Mucosa of stomach (tissue), 1 donor: ENCODE measurements around the gene PALLD.
"Not testable (repeated sequence)": the region's sequence is repeated elsewhere in the genome, so short reads cannot be mapped to it uniquely, and the experiment has no call there.

Experiments used
- H3K27me3 ChIP-seq: one replicate; pipeline ENCODE4 v1.7.0; 2013; ENCODE audit warnings: mild to moderate bottlenecking, low read length; ENCODE audit not compliant: control insufficient read depth, insufficient read depth
- H3K36me3 ChIP-seq: one replicate; pipeline ENCODE4 v1.7.0; 2013; ENCODE audit warnings: low read length; ENCODE audit not compliant: control insufficient read depth, insufficient read depth
- H3K4me1 ChIP-seq: one replicate; pipeline ENCODE4 v1.7.0; 2013; ENCODE audit warnings: mild to moderate bottlenecking, low read length; ENCODE audit not compliant: control insufficient read depth, insufficient read depth
- H3K4me3 ChIP-seq: one replicate; pipeline ENCODE4 v1.7.0; 2013; ENCODE audit warnings: low read length
- H3K9ac ChIP-seq: one replicate; pipeline ENCODE4 v1.7.0; 2013; ENCODE audit warnings: mild to moderate bottlenecking, low read length, moderate library complexity
- H3K9me3 ChIP-seq: one replicate; pipeline ENCODE4 v1.7.0; 2013; ENCODE audit warnings: mild to moderate bottlenecking, low read length, moderate library complexity; ENCODE audit not compliant: control insufficient read depth
- donor health status: Pancreatic carcinoma.

The PALLD gene

DNA sequence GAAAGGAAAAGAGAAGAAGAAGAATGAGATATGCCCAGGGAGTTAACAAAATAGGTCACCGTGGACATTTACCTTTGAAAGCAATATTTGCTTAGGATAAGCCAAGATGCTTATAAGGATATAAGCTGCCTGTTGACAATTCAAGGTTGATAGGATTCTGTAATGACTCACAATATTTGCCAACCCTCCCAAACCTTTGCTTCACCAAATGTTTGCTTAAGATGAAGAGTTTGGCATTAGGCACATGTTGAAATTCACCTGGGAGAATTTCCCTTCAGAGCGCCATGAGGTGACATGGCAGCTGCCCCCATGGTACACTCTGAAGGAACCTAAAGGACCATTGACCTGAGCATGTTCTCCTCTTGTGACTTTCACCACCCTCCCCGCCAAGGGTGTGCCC lies 4.6 kb downstream of the PALLD start:
- no peaks in the 10 kb centered on the region for H3K9me3 ChIP-seq
- no peak overlapping the region for H3K4me3 ChIP-seq
- H3K36me3 ChIP-seq, result no peaks in the 10 kb centered on the region
- no peaks in the 10 kb centered on the region for H3K27me3 ChIP-seq
- no peak overlapping the region for H3K9ac ChIP-seq
- peaks cover 3% of the 10 kb centered on the region for H3K4me1 ChIP-seq

DNA sequence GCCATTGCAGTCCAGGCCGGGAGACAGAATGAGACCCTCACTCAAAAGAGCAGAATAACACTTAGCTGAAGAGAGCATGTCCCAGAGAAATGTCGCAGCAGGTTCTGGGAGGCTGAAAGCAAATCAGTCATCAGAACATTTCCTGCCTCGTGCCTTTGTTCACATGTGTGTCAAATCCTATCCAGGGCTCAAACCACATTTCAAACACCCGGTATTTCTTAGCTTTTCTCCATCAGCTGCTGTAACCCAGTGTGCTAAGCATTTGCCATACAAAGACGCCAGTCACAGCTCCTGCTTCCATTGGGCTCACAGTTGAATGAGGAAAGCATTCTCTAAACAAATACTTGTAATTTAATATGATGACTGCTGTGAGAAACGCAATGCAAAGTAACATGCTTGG lies 6.0 kb downstream of the PALLD start:
- Histone ChIP-seq H3K4me1 (peaks cover 3% of the 10 kb centered on the region), H3K36me3 (no peaks in the 10 kb centered on the region), H3K9me3 (no peaks in the 10 kb centered on the region), H3K9ac (no peak overlapping the region), H3K27me3 (no peaks in the 10 kb centered on the region), H3K4me3 (no peak overlapping the region)

- Histone ChIP-seq H3K27me3 (no peaks in the 10 kb centered on the region), H3K9ac (no peak overlapping the region), H3K4me3 (no peak overlapping the region), H3K9me3 (no peaks in the 10 kb centered on the region), H3K36me3 (no peaks in the 10 kb centered on the region), H3K4me1 (peaks cover 3% of the 10 kb centered on the region)
Measured at GRCh38 chr4:168503652-168504362, 7.0 kb downstream of the PALLD start.

- Histone ChIP-seq H3K9me3 (no peaks in the 10 kb centered on the region), H3K4me1 (peaks cover 4% of the 10 kb centered on the region), H3K27me3 (no peaks in the 10 kb centered on the region), H3K4me3 (no peak overlapping the region), H3K9ac (no peak overlapping the region), H3K36me3 (no peaks in the 10 kb centered on the region)
Measured at GRCh38 chr4:168504526-168504925, 7.7 kb downstream of the PALLD start.

- H3K9me3 ChIP-seq, result no peaks in the 10 kb centered on the region
- H3K36me3 ChIP-seq, result no peaks in the 10 kb centered on the region
- peaks cover 9% of the 10 kb centered on the region for H3K4me1 ChIP-seq
- H3K4me3 ChIP-seq, result no peak overlapping the region
- H3K27me3 ChIP-seq, result no peaks in the 10 kb centered on the region
- H3K9ac ChIP-seq, result no peak overlapping the region
Measured at GRCh38 chr4:168506014-168506413, 9.2 kb downstream of the PALLD start.

GRCh38 chr4:168507178-168507815 lies 10.4 kb downstream of the PALLD start:
- Histone ChIP-seq H3K4me3 (no peak overlapping the region), H3K9me3 (no peaks in the 10 kb centered on the region), H3K36me3 (no peaks in the 10 kb centered on the region), H3K27me3 (no peaks in the 10 kb centered on the region), H3K9ac (no peak overlapping the region), H3K4me1 (peaks cover 6% of the 10 kb centered on the region)

- Histone ChIP-seq H3K4me3 (no peak overlapping the region), H3K27me3 (no peaks in the 10 kb centered on the region), H3K9ac (no peak overlapping the region), H3K36me3 (no peaks in the 10 kb centered on the region), H3K4me1 (peaks cover 6% of the 10 kb centered on the region), H3K9me3 (no peaks in the 10 kb centered on the region)
Measured at GRCh38 chr4:168508683-168509082, 11.8 kb downstream of the PALLD start.

GRCh38 chr4:168509786-168510185 lies 12.9 kb downstream of the PALLD start:
- H3K27me3 ChIP-seq, result no peaks in the 10 kb centered on the region
- peaks cover 6% of the 10 kb centered on the region for H3K4me1 ChIP-seq
- no peak overlapping the region for H3K9ac ChIP-seq
- no peaks in the 10 kb centered on the region for H3K9me3 ChIP-seq
- no peaks in the 10 kb centered on the region for H3K36me3 ChIP-seq
- no peak overlapping the region for H3K4me3 ChIP-seq

GRCh38 chr4:168511780-168512489 lies 15.1 kb downstream of the PALLD start:
- no peaks in the 10 kb centered on the region for H3K36me3 ChIP-seq
- no peaks in the 10 kb centered on the region for H3K9me3 ChIP-seq
- H3K4me1 ChIP-seq, result peaks cover 6% of the 10 kb centered on the region
- no peaks in the 10 kb centered on the region for H3K27me3 ChIP-seq
- no peak overlapping the region for H3K9ac ChIP-seq
- no peak overlapping the region for H3K4me3 ChIP-seq

DNA sequence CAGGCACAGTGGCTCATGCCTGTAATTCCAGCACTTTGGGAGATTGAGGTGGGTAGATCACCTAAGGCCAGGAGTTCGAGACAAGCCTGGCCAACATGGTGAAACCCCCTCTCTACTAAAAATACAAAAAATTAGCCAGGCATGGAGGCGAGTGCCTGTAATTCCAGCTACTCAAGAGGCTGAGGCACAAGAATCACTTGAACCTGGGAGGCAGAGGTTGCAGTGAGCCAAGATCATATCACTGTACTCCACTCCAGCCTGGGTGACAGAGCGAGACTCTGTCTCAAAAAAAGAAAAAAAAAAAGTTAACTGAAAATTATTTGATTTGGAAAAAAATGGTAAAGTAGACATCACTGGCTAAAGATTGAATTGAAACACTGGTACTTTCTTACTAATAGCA lies 17.0 kb downstream of the PALLD start:
- not testable (repeated sequence) for H3K4me1 ChIP-seq, H3K4me3 ChIP-seq, H3K27me3 ChIP-seq, H3K9ac ChIP-seq, H3K9me3 ChIP-seq, H3K36me3 ChIP-seq

GRCh38 chr4:168514249-168514852 lies 17.5 kb downstream of the PALLD start:
- H3K36me3 ChIP-seq, result no peaks in the 10 kb centered on the region
- no peaks in the 10 kb centered on the region for H3K9me3 ChIP-seq
- H3K9ac ChIP-seq, result no peak overlapping the region
- H3K4me1 ChIP-seq, result peaks cover 6% of the 10 kb centered on the region
- H3K27me3 ChIP-seq, result no peaks in the 10 kb centered on the region
- H3K4me3 ChIP-seq, result no peak overlapping the region
